Subcutaneous adipose tissue (tissue), 4 donors: ENCODE data around the gene KLHDC9. TPM values are rescaled to one million over a fixed set of nuclear protein-coding genes. Genes with fewer than 3 reads are reported as not detected.

ENCODE experiments used
- total RNA-seq, 4 donors: library from RNA; depleted of rRNA; stranded (reverse); fragments of >200 nt; gene quantifications; one replicate each; pipeline ENCODE4 v1.1.0, GENCODE V29; 2016
- TF ChIP-seq, protein P1 (sequence below): fragments of 450-650 bp; IDR thresholded peaks from one replicate; pipeline ENCODE4 v1.5.1; 2016; ENCODE audit warnings: low read depth, mild to moderate bottlenecking, control low read depth, antibody characterized with exemption, moderate library complexity

Gene KLHDC9
- total RNA-seq, 4 donors from 2014 or later, result 0.68 to 4.8 (median 1.7) TPM; not detected in 1

DNA sequence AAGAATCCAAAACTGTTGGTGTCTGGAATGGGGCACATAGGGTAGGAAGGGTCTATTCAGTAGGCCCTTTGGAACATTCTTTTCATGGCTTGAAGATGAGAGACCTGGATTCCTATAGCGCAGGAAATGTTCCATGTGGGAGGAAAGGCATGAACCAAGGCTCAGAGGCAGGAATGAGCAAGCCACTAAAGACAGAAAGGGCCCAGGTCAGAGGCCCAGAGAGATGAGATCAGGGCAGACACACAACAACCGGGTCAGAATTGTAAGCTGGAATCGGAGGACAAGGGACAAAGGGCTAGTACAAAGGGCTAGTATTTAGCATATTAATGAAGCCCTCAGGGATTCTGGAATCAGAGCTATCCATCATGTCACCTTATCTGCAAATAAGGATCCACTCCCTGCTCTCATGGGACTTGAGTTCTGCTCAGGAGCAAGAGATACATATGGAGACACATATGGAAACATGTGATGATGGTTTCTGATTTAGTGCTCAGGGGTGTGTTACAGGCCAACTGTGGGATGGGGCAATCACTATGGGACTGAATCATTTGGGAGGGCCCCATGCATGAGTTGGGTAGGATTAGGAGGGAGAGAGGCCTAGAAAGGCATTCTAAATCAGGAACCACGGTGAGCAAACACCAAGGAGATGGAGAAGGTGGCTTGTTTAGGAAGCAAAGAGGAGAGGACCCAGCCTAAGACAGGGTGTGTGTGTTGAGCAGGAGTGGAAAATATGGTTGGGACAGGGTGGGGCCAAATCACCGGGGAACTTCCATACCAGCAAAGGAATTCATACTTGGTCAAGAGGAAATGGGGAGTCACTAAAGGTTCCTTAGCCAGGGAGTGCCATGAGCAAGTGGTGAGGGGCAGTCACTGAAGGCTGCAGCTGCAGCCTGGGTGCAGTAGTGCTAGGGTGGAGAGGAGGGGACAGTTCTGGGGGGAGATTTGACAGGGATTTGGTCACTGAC lies 17.4 kb upstream of the KLHDC9 start:
- TF ChIP-seq, protein P1, sequence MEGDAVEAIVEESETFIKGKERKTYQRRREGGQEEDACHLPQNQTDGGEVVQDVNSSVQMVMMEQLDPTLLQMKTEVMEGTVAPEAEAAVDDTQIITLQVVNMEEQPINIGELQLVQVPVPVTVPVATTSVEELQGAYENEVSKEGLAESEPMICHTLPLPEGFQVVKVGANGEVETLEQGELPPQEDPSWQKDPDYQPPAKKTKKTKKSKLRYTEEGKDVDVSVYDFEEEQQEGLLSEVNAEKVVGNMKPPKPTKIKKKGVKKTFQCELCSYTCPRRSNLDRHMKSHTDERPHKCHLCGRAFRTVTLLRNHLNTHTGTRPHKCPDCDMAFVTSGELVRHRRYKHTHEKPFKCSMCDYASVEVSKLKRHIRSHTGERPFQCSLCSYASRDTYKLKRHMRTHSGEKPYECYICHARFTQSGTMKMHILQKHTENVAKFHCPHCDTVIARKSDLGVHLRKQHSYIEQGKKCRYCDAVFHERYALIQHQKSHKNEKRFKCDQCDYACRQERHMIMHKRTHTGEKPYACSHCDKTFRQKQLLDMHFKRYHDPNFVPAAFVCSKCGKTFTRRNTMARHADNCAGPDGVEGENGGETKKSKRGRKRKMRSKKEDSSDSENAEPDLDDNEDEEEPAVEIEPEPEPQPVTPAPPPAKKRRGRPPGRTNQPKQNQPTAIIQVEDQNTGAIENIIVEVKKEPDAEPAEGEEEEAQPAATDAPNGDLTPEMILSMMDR, result no peak

DNA sequence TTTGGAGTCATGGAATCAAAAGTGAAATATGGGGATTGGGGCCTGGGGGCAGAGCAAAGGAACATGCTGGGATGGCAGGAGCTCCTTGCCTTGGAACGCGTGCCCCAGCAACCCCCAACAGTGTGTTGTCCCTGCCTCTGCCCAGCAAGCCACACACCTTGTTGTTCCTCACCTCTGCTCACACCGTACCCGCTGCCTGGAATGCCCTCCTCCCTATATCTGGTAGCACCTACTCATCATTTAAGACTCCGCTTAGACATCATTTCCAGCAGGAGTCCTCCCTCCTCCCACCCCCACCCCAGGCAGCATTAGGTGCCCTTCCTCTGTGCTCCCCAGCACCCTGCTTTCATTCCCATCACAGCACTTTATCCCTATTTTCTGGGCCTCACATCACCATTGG lies 16.6 kb upstream of the KLHDC9 start:
- TF ChIP-seq, protein P1, result no peak

DNA sequence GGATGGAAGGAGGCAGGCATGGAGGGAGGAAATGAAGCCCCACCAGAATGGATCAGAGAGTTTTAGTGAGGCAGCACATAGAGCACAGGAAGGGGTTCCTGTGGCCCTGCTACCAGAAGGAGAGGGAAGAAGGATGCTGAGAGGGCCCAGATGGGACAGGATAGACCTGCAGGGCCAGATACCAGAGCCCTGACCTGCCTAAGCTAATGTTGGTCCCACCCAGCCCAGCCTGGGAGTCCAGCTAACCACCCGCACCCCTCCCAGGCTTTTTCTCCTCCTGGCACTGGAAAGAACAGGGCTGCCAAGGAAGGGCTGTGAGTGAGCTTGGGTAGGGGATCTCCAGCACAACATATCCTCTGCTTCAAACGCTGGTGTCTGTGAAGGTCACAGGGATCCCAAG lies 15.7 kb upstream of the KLHDC9 start:
- TF ChIP-seq, protein P1, result no peak

DNA sequence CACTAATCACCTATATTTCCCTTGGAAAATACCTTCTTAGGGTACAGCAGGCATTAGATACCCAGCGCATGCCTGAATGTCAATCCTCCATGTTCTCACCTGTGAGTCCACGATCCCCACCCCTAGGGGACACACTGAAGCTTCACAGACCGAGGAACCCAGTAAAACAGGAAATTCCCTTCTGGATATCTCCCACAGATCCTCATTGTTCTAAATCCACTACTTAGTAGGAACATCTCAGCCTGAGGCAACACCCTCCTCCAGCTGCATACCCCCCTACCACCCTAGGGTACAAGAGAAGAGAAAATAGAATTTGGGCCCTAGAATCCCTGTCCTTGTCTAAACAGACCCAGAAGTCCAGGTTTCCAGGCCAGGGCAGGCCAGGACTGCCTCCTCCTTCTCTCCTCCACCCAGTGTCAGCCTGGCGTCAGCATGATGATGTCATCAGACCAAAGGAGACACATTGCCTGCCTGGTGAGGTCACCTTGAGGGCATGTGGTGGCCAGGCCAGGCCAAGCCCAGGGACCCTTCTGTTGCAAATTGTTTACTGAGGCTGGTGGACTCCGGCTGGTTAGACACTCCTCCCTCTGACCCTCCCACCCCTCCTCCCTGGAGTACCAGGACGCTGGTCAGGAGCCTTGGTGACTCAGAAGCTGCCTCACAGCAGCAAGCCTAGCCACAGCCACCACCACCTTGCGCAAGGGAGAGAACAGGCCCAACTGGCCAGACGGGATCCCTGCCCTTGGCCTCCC lies 15.0 kb upstream of the KLHDC9 start:
- TF ChIP-seq, protein P1, result no peak

DNA sequence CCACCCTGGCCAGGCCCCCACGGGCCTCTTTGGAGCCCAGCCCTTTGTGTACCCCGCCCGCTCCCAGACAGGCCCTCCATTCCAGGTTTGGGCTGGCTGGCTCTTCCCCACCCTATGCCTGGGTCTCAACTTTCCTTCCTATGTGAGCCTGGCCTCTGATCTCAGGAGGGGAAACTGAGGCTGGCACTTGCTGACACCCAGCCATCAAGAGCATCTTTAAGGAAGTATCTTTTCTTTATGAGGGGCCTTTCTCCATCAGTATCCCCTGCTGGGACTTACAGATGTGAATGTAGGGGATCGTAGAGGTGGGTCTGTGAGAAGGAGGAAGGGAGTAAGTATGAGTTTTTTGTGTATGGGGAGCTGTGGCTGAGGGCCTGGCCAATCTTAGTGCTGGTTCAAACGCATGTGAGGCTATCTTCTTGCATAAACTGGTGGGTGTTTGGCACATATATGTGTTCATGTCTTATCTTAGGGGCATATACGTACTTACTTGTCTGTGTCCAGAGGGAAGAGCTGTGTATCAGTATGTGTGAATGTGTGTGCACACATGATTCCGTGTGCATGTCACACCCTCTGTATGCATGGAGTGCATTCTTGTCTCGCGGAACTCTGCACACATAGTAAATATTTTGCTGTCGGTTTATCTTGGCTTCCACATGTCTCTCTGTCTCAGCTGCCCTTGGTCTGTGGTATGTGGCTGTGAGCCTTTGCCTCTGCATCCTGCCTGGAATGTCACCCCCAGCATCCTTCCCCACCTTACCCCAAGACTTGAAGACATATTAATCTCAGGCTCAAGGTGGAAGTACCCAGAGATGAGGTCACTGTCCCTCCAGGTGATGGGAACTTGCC lies 14.2 kb upstream of the KLHDC9 start:
- TF ChIP-seq, protein P1, result no peak

DNA sequence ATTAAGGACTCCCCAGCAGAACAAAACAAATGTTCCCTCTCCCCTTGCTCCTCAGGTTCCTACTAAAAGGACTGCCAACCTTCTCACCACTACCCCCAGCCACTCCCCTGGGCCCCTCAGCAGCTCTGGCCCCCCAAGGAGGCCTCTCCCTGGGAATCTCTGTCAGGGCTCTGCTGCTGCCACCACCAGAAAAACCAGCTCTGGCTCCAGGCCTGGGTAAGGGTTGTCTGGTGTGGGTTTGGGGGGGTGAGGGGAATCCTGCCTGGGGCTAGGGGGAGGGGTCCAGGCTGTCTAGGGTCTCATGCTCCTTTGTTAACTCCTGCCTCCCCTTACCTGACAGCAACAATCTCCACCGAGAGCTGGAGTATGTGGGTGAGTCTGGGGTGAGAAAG lies 13.6 kb upstream of the KLHDC9 start:
- TF ChIP-seq, protein P1, result no peak

DNA sequence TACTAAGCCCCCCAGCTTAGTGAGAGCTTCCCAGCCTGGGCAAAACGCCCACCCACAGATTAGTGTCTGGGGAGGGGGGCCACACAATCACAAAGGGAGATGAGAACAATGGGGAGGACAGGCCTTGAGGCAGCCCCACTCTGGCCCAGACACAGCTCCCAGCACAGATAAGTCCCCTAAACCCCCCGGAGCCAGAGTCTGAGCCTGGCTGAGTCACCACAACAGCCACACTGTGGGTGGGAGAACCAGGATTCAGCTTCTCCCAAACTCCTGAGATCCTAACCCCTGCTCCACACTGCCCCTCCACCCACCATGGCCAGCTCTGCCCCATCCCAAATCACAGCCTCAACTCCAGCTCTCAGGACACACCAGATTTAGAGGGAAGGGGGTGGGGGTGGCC lies 13.0 kb upstream of the KLHDC9 start:
- TF ChIP-seq, protein P1, result no peak
